Measurements from ENCODE around the gene ETNK1.
"Not testable (repeated sequence)": the region's sequence is repeated elsewhere in the genome, so short reads cannot be mapped to it uniquely, and the experiment has no call there.

The ETNK1 gene

GRCh38 chr12:22698576-22698975 is 73.6 kb downstream of the ETNK1 start:
- H3K36me3 ChIP-seq (ENCODE audit: control insufficient read depth, insufficient read depth, low read length): no peaks in the 10 kb centered on the region
- H3K4me3 ChIP-seq (ENCODE audit: low read depth, low read length): no peak overlapping the region
- H3K4me2 ChIP-seq (ENCODE audit: low read length): no peak overlapping the region
- H3K4me1 ChIP-seq: no peaks in the 10 kb centered on the region
- no peaks in the 10 kb centered on the region for H3K27me3 ChIP-seq (ENCODE audit: control insufficient read depth, insufficient read depth, low read length)
- no peak overlapping the region for H3K27ac ChIP-seq
- no peaks in the 10 kb centered on the region for H3K9me3 ChIP-seq (ENCODE audit: control insufficient read depth, low read length)
- no peak overlapping the region for H3K9ac ChIP-seq
- H2AFZ ChIP-seq: no peak overlapping the region
- TF ChIP-seq CTCF (IDR thresholded peaks at IDR 0.05): no peak
- H3K79me2 ChIP-seq: no peaks in the 10 kb centered on the region

- not testable (repeated sequence) for H2AFZ ChIP-seq; H3K4me1 ChIP-seq; H3K9ac ChIP-seq; H3K9me3 ChIP-seq (ENCODE audit: control insufficient read depth, low read length); H3K27ac ChIP-seq; H3K27me3 ChIP-seq (ENCODE audit: control insufficient read depth, insufficient read depth, low read length); H3K79me2 ChIP-seq; H3K36me3 ChIP-seq (ENCODE audit: control insufficient read depth, insufficient read depth, low read length); H3K4me2 ChIP-seq (ENCODE audit: low read length); H3K4me3 ChIP-seq (ENCODE audit: low read depth, low read length)
These were observed 74.7 kb downstream of the ETNK1 start for GRCh38 chr12:22699705-22700104.

- H3K9ac ChIP-seq: no peak overlapping the region
- no peaks in the 10 kb centered on the region for H3K4me1 ChIP-seq
- H3K9me3 ChIP-seq (ENCODE audit: control insufficient read depth, low read length): no peaks in the 10 kb centered on the region
- no peak for TF ChIP-seq CTCF (IDR thresholded peaks at IDR 0.05)
- H3K4me2 ChIP-seq (ENCODE audit: low read length): no peak overlapping the region
- H3K36me3 ChIP-seq (ENCODE audit: control insufficient read depth, insufficient read depth, low read length): no peaks in the 10 kb centered on the region
- H3K79me2 ChIP-seq: no peaks in the 10 kb centered on the region
- no peak overlapping the region for H3K27ac ChIP-seq
- H3K4me3 ChIP-seq (ENCODE audit: low read depth, low read length): no peak overlapping the region
- H2AFZ ChIP-seq: no peak overlapping the region
- no peaks in the 10 kb centered on the region for H3K27me3 ChIP-seq (ENCODE audit: control insufficient read depth, insufficient read depth, low read length)
These were observed 75.1 kb downstream of the ETNK1 start for GRCh38 chr12:22700106-22700505.

DNA sequence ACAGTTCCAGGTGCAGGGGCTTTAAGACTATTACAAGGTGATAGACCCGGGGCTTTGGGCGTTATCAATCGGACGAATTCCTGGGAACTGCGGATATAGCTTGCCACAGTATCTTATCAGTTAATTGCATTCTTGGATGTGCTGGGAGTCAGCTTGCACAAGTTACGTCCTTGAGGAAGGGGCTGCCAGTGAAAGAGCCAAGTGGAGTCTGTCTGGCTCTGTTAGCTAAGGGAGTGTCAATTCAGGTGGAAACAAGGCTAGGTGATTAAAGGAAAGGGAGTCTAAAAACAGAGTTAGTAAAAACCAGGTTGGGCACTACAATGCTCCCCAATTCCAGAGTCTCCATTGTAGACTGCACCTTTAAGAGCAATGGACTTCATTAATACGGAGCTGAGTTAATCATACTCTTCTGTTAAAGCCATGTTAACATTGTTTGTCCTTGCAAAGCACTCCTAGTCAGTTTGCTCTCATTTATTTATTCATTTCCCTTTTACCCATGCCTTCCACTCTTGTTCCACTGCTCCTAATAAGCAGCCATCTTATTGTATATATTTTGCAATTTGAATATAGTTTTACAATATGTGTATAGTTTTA is 76.3 kb downstream of the ETNK1 start:
- H3K9me3 ChIP-seq (ENCODE audit: control insufficient read depth, low read length); H3K4me2 ChIP-seq (ENCODE audit: low read length); H3K9ac ChIP-seq; H3K4me3 ChIP-seq (ENCODE audit: low read depth, low read length); H3K27ac ChIP-seq; H3K36me3 ChIP-seq (ENCODE audit: control insufficient read depth, insufficient read depth, low read length); H3K4me1 ChIP-seq; H3K27me3 ChIP-seq (ENCODE audit: control insufficient read depth, insufficient read depth, low read length); H3K79me2 ChIP-seq; H2AFZ ChIP-seq: not testable (repeated sequence)

- Histone ChIP-seq H3K4me2 (ENCODE audit: low read length) (no peak overlapping the region), H3K9ac (no peak overlapping the region), H3K36me3 (ENCODE audit: control insufficient read depth, insufficient read depth, low read length) (no peaks in the 10 kb centered on the region), H2AFZ (no peak overlapping the region), H3K79me2 (no peaks in the 10 kb centered on the region), H3K4me1 (no peaks in the 10 kb centered on the region), H3K27me3 (ENCODE audit: control insufficient read depth, insufficient read depth, low read length) (no peaks in the 10 kb centered on the region), H3K27ac (no peak overlapping the region), H3K9me3 (ENCODE audit: control insufficient read depth, low read length) (no peaks in the 10 kb centered on the region), H3K4me3 (ENCODE audit: low read depth, low read length) (no peak overlapping the region)
- no peak for TF ChIP-seq CTCF (IDR thresholded peaks at IDR 0.05)
These were observed 77.7 kb downstream of the ETNK1 start for GRCh38 chr12:22702690-22703089.

DNA sequence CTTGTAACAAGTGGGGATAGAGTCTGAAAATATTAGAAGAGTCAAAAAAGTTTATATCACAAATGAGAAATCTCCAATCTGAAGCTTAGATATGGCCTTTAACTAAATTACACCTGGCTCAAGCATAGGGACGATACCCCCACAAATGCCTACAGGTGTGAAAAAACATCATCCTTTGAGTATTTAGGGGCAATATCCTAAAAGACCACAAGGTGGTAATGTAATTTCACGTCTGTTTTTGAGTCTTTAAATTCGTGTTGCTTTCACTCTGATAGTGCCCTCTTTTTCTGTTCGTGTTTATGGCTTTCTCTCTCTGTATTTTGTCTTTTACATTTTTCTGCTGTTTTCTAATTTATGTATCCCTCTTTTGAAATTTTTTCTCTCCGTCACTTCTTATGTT is 84.3 kb downstream of the ETNK1 start:
- H3K4me3 ChIP-seq (ENCODE audit: low read depth, low read length): no peak overlapping the region

More for the DNA sequence above, 84.3 kb downstream of the ETNK1 start:
- Histone ChIP-seq H3K79me2 (no peaks in the 10 kb centered on the region), H3K27me3 (ENCODE audit: control insufficient read depth, insufficient read depth, low read length) (no peaks in the 10 kb centered on the region), H3K27ac (no peak overlapping the region), H3K9ac (no peak overlapping the region), H3K4me1 (no peaks in the 10 kb centered on the region), H2AFZ (no peak overlapping the region), H3K36me3 (ENCODE audit: control insufficient read depth, insufficient read depth, low read length) (no peaks in the 10 kb centered on the region), H3K4me2 (ENCODE audit: low read length) (no peak overlapping the region), H3K9me3 (ENCODE audit: control insufficient read depth, low read length) (no peaks in the 10 kb centered on the region)
- peak; percentile 70 for TF ChIP-seq CTCF (IDR thresholded peaks at IDR 0.05)

All from parathyroid adenoma (tissue), 2 donors.